ENCODE results near the gene ESYT1. TPM values are rescaled to one million over a fixed set of nuclear protein-coding genes. Genes with fewer than 3 reads are reported as not detected.
"Not testable (repeated sequence)": the region's sequence is repeated elsewhere in the genome, so short reads cannot be mapped to it uniquely, and the experiment has no call there.

ESYT1 gene
- total and polyA plus RNA-seq, 11 donors, result 17.0 to 81.1 (median 43.4) TPM

- no peak for DNase-seq
- H3K27ac ChIP-seq, result no peak overlapping the region
Measured at GRCh38 chr12:56154246-56154771, 26.2 kb downstream of the ESYT1 start.

GRCh38 chr12:56154818-56155217, 26.8 kb downstream of the ESYT1 start:
- TF ChIP-seq CTCF (IDR thresholded peaks at IDR 0.05), result no peak
- TF ChIP-seq POLR2A (IDR thresholded peaks at IDR 0.05), result no peak
- no peak for DNase-seq
- H3K27me3 ChIP-seq, result no peaks in the 10 kb centered on the region
- no peak for ATAC-seq
- peaks cover 4 to 41% (median 27%) of the 10 kb centered on the region in 12 donors for H3K4me1 ChIP-seq
- 90 to 94% (median 93%) methylated on average over 5 of the region's 5 CpGs for WGBS, 4 donors
- H3K4me3 ChIP-seq, result no peak overlapping the region
- H3K9me3 ChIP-seq, result no peaks in the 10 kb centered on the region
- intact Hi-C loops (cut with DNase I), result loop anchor here in 4 of 10 donors (5.0 kb wide), 2 partner anchors 33 to 38 kb away; partner anchors contain the start of genes RPL41 (in 3 of the 4) and ZC3H10 (in 3 of the 4)
- peaks cover 0 to 10% (median 6%) of the 10 kb centered on the region in 9 donors for H3K36me3 ChIP-seq
- no peak overlapping the region for H3K27ac ChIP-seq

More at GRCh38 chr12:56154246-56154771, 26.2 kb downstream of the ESYT1 start:
- WGBS, 4 donors, result 88 to 97% (median 90%) methylated on average over 1 of the region's 1 CpG
- Histone ChIP-seq H3K4me3 (no peak overlapping the region), H3K4me1 (peaks cover 4 to 36% (median 23%) of the 10 kb centered on the region in 12 donors), H3K36me3 (peaks cover 0 to 10% (median 1%) of the 10 kb centered on the region in 9 donors), H3K27me3 (no peaks in the 10 kb centered on the region), H3K9me3 (no peaks in the 10 kb centered on the region)
- no peak for ATAC-seq
- no peak for TF ChIP-seq POLR2A (IDR thresholded peaks at IDR 0.05)
- TF ChIP-seq CTCF (IDR thresholded peaks at IDR 0.05), result no peak
- intact Hi-C loops (cut with DNase I), result no loop called here

DNA sequence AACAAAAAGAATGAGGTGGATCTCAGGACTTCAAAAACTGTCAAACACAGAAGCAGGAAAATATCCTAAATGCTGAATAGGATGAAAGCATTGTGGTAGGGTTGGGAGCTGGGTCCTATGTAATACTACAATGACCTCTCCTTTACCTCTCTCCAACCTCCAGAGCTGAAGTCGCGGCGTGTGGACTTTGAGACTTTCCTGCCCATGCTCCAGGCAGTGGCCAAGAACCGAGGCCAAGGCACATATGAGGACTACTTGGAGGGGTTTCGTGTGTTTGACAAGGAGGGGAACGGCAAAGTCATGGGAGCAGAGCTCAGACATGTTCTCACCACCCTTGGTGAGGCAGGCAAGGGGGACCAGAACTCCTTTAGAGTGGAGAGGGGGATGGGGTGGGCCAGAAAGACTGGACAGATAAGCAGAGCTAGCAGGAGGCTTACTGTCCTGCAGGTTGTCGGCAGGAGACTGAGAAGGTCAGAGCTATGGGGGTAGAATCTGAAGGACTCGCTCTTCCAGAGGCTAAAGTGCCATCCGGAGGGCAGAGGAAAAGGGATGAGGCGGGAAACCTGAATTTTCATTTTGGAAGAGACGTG, 27.3 kb downstream of the ESYT1 start:
- Histone ChIP-seq H3K27ac (no peak overlapping the region), H3K4me1 (peaks cover 4 to 46% (median 32%) of the 10 kb centered on the region in 12 donors), H3K9me3 (no peaks in the 10 kb centered on the region), H3K36me3 (peaks cover 0 to 12% (median 10%) of the 10 kb centered on the region in 9 donors), H3K27me3 (no peaks in the 10 kb centered on the region), H3K4me3 (no peak overlapping the region)
- intact Hi-C loops (cut with DNase I), result loop anchor here in 4 of 10 donors (5.0 kb wide), 2 partner anchors 33 to 38 kb away; partner anchors contain the start of genes RPL41 (in 3 of the 4) and ZC3H10 (in 3 of the 4)
- DNase-seq (no peak), ATAC-seq (no peak)
- WGBS, 4 donors, result 86 to 94% (median 91%) methylated on average over 11 of the region's 11 CpGs
- TF ChIP-seq POLR2A (IDR thresholded peaks at IDR 0.05), result no peak
- no peak for TF ChIP-seq CTCF (IDR thresholded peaks at IDR 0.05)

DNA sequence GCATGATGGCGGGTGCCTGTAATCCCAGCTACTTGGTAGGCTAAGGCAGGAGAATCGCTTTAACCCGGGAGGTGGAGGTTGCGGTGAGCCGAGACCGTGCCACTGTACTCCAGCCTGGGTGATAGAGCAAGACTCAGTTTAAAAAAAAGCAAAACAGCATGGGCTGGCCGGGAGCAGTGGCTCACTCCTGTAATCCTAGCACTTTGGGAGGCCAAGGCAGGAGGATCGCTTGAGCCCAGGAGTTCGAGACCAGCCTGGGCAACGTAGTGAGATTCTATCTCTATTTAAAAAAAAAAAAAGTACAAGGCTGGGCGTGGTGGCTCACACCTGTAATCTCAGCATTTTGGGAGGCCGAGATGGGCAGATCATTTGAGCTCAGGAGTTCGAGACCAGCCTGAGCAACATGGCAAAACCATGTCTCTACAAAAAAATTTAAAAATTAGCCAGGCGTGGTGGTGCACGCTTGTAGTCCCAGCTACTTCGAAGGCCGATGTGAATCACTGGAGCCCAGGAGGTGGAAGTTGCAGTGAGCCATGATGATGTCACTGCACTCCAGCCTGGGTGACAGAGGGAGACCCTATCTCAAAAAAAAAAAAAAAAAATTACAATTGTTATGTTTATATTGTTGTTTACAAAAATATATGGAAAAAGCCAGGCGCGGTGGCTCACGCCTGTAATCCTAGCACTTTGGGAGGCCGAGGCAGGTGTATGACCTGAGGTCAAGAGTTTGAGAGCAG, 28.6 kb downstream of the ESYT1 start:
- H3K4me3 ChIP-seq, result peak overlapping the region in 11 of 12 donors; percentile 22 to 98 (median 93)
- H3K27me3 ChIP-seq, DNase-seq, H3K9me3 ChIP-seq, ATAC-seq: not testable (repeated sequence)
- intact Hi-C loops (cut with DNase I), result loop anchor here in 5 of 10 donors (1.0 to 5.0 kb wide), 3 partner anchors 28 to 39 kb away; partner anchors contain the start of genes RPL41 (in 3 of the 5), ZC3H10 (in 3 of the 5) and ESYT1 (in 1 of the 5)
- H3K27ac ChIP-seq, result peak overlapping the region; percentile 92 to 99 (median 98)
- H3K36me3 ChIP-seq, result peaks cover 0 to 25% (median 23%) of the 10 kb centered on the region in 9 donors
- WGBS, 4 donors, result 94 to 97% (median 95%) methylated on average over 21 of the region's 21 CpGs
- peaks cover 8 to 46% (median 41%) of the 10 kb centered on the region in 12 donors for H3K4me1 ChIP-seq

Measured in heart left ventricle (tissue), 16 donors.